ENCODE results near the gene TPR.

Gene TPR

DNA sequence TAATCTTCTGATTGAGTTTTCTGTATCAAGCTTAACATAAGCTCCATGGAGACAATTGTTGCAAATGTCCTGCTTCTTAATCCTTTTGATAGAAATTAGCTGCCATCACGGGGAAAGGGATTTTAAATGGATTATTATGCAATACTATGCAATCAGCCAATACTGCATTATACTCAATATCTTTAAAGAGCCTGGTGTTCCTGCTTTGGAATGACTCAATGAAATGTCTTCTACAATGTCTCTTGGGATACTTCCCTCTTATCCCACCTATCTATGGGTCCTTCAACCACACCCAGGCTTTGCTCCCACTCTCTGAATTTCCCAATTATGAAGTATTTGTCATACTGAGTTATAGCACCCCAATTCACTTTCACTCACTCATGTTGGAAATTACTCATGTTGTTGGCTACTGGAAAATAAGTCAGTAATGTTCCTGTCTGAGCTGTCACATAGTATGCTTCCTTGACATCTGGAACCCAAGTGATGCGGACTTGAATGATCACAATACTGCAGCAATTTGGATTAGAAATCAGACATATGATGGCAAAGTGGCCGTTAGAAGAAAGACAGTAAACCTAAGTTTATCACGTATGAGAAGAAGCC, 85.0 kb downstream of the TPR start:
- no peak for DNase-seq (ENCODE audit: low spot score)

DNA sequence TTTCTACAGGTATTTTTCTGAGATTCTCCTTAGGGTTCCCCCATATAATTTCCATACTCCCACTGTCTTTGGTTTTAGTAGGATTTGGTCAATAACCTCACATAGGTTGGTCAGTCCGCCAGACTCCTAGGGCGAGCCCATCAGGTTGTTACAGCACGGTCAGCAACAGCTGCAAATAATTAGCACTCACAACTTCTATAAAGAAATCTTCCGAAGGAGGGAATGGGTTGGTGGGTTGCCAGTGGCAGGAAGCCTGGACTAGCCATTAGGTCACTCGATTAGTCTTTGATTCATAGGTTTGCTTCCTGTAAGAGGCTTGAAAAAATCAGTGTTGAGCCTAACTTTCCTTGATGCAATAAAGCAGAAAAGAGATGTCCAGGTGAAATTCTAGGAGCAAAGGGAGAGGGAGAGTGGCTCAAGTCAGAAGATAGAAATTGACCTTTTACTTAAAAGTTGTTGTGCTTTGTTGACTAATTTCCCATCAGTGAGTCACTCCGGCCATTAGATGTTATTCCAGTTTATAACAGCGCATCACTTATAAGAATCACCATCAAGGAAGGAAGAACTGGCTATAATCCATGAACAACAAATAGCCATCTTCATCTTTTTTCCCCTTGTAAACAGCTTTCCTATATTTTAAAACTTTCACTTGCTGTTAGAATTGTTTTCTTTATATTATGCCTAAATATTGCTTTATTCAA, 88.3 kb downstream of the TPR start:
- DNase-seq (ENCODE audit: low spot score), result no peak

DNA sequence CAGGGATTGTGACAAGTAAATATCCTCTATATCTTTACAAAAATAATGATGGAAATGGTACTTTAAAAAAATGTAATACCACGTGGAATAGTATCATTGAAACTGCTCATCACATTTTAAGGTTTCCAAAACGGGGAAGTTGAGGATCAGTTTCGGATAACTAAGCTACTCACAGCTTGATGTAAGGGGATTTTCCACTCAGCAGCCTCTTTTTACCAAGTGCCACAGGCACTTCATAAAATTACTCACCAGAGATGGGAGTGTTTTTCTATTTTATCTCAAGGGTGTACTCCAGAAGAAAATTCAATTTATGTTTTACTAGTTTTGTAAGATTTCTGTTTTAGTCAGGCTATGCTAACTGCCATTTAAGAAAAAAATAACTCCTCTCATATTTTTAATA, 91.7 kb downstream of the TPR start:
- DNase-seq (ENCODE audit: low spot score), result no peak

DNA sequence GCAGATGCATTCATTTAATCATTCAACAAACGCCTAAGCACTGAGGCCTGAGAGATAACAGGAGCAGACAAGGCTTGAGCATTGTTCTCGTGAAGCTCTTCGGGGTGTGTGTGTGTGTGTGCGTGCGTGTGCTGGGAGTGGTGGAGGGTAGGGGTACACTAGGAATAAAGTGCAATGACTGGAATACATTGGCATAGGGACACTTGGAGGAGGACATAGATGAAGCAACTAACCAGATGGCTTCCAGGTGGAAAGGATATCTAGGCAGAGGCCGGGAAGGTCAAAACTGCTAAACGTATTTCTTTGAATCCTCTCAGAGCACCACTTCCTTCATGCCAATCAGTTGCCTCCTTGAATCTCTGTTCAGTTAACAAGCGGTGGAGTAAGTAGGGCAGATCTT, 92.6 kb downstream of the TPR start:
- DNase-seq (ENCODE audit: low spot score), result no peak

DNA sequence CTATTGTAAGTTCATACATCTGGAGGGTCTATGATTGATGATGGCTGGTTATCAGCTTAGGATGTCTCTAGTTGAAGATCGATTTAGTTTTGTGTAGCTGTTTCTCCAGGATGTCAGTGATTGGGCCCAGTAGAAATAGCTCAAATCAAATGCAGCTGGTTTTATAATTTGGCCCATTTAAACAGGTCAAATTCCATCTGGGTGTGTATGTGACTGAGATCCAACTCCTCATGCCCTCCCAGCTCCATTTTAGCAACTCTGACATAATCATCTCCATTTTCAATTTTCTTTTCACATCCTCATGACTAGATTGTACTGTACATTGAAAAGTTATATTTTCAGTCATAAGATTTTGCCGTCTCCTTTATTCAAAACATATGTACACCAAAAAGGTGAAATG, 99.2 kb downstream of the TPR start:
- no peak for DNase-seq (ENCODE audit: low spot score)

DNA sequence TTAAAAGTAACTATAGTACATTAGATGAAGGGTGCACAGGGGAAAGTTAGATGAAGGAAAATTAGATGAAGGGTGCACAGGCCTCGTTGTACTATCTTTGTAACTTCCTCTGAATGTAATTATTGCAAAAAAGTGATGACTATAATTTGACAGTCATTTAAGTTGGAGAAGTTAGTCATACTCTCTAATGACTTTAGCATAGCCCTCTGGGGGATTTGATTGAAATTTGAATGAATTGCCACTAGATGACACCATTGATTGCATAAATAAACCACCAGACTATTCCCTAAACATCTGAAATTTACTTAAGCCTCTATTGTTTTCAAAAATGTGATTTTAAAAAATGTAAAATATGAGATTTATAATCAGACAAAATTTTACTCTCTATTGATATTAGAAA, 102.6 kb downstream of the TPR start:
- DNase-seq (ENCODE audit: low spot score), result no peak

DNA sequence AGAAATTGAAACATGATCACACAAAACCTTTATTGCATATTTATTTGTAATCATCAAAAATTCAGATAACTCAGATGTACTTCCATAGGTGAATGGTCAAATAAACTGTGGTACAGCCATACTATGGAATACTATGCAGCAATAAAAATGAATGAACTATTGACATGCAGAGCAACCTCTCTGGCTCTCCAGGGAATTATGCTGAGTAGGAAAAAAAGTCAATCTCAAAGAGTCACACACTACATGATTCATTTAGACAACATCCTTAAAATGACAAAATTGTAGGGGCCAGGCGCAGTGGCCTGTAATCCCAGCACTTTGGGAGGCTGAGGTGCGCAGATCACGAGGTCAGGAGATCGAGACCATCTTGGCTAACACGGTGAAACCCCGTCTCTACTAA, 104.0 kb downstream of the TPR start:
- no peak for DNase-seq (ENCODE audit: low spot score)
